K562 (cell line): ENCODE data around the gene MED16. TPM values are rescaled to one million over a fixed set of nuclear protein-coding genes. Genes with fewer than 3 reads are reported as not detected.

Experiments
- EP400 ChIP-seq: fragments of 450-650 bp; IDR thresholded peaks from 2 replicates; pipeline ENCODE4 v1.6.1; 2017; ENCODE audit warnings: antibody characterized with exemption, mild to moderate bottlenecking, moderate library complexity
- ERF ChIP-seq: fragments of 450-650 bp; formaldehyde crosslinking; IDR thresholded peaks from 2 replicates; pipeline ENCODE4 v1.4.0; 2020; ENCODE audit warnings: mild to moderate bottlenecking, mixed read lengths
- ESRRB ChIP-seq: fragments of 250-450 bp; sonication (Bioruptor Pico); IDR thresholded peaks from 2 replicates; pipeline ENCODE4 v1.5.0; 2020; ENCODE audit warnings: mild to moderate bottlenecking, moderate library complexity, borderline replicate concordance
- GABPB2 ChIP-seq: fragments of 250-450 bp; sonication (Bioruptor Pico); conservative IDR thresholded peaks from 2 replicates; pipeline ENCODE4 v1.5.1; 2021; ENCODE audit warnings: mild to moderate bottlenecking
- HMGXB4 ChIP-seq: sonication (generic); formaldehyde crosslinking; IDR thresholded peaks from 2 replicates; pipeline ENCODE4 v1.8.1; 2023; ENCODE audit warnings: mild to moderate bottlenecking, missing genetic modification reagents
- MAX ChIP-seq: sonication (generic); formaldehyde crosslinking; IDR thresholded peaks from 2 replicates; pipeline ENCODE4 v1.9.0; 2022; ENCODE audit warnings: mild to moderate bottlenecking, missing genetic modification reagents
- MAZ ChIP-seq, 2 experiments: fragments of 450-650 bp in 1 of 2; sonication (generic) in 1 of 2; formaldehyde crosslinking; IDR thresholded peaks in 1 of 2; conservative IDR thresholded peaks in 1 of 2; 2 replicates each; pipeline versions ENCODE4 v1.4.0 to v1.5.0; 2020; ENCODE audit warnings: mild to moderate bottlenecking in 1 of 2, missing genetic modification reagents in 1 of 2
- PCBP2 ChIP-seq: fragments of 200-400 bp; formaldehyde crosslinking; IDR thresholded peaks from 2 replicates; pipeline ENCODE4 v1.6.1; 2018; ENCODE audit warnings: low read length, low read depth, mild to moderate bottlenecking, moderate library complexity; ENCODE audit not compliant: poor library complexity, severe bottlenecking
- POLR2A ChIP-seq: fragments of 450-650 bp; conservative IDR thresholded peaks from 2 replicates; pipeline ENCODE4 v1.6.1; 2016
- RCOR1 ChIP-seq, 2 experiments: IDR thresholded peaks; 2 replicates each; pipeline ENCODE4 v1.6.1; 2012; ENCODE audit warnings: low read depth in 2 of 2, low read length in 2 of 2, borderline replicate concordance in 1 of 2, improper control_type of control experiment in 1 of 2
- SAP30 ChIP-seq: fragments of 200-600 bp; sonication (generic); IDR thresholded peaks from 2 replicates; pipeline ENCODE4 v1.6.1; 2012; ENCODE audit warnings: borderline replicate concordance, low read depth, mild to moderate bottlenecking, moderate library complexity, low read length, control low read depth, inconsistent platforms; ENCODE audit not compliant: insufficient read depth, poor library complexity, severe bottlenecking
- SIRT6 ChIP-seq: IDR thresholded peaks from one replicate; pipeline ENCODE4 v1.6.1; 2012; ENCODE audit warnings: low read depth, mild to moderate bottlenecking, control low read depth, inconsistent platforms, low read length, moderate library complexity
- SIX5 ChIP-seq, 2 experiments: IDR thresholded peaks; 2 replicates each; pipeline ENCODE4 v1.6.1; 2011; ENCODE audit warnings: low read length in 2 of 2, borderline replicate concordance in 1 of 2, low read depth in 1 of 2, mild to moderate bottlenecking in 1 of 2, moderate library complexity in 1 of 2; ENCODE audit not compliant: insufficient read depth in 1 of 2
- SNAPC5 ChIP-seq: fragments of 250-450 bp; sonication (Bioruptor Pico); IDR thresholded peaks from 2 replicates; pipeline ENCODE4 v1.8.0; 2021; ENCODE audit warnings: moderate library complexity, mild to moderate bottlenecking, inconsistent platforms
- ZBTB7A ChIP-seq: IDR thresholded peaks from 2 replicates; pipeline ENCODE4 v1.6.1; 2011; ENCODE audit warnings: low read depth, mild to moderate bottlenecking, low read length, moderate library complexity, borderline replicate concordance; ENCODE audit not compliant: control insufficient read depth
- ZNF121 ChIP-seq: sonication (generic); formaldehyde crosslinking; conservative IDR thresholded peaks from 2 replicates; pipeline ENCODE4 v1.8.0; 2022; ENCODE audit warnings: missing genetic modification reagents
- ZNF407 ChIP-seq: fragments of 450-650 bp; IDR thresholded peaks from 2 replicates; pipeline ENCODE4 v1.6.1; 2016; ENCODE audit warnings: low read depth
- polyA plus RNA-seq, 8 experiments: library from polyadenylated mRNA; depleted of rRNA in 4 of 8; stranded (reverse) in 5 of 8; unstranded in 3 of 8; fragments of >200 nt; fragmentation: Nextera tagmentation in 2 of 8; fragmentation: Illumina TruSeq in 1 of 8; extraction: Ambion mirVana in 2 of 8; extraction: Trizol in 1 of 8; gene quantifications; 2 replicates each; pipeline versions ENCODE4 v1.2.1 to v1.2.3, GENCODE V29; 2011 to 2014; ENCODE audit warnings: inconsistent platforms in 1 of 8, missing spikeins in 1 of 8
- total RNA-seq, 7 experiments: library from RNA; depleted of rRNA in 6 of 7; stranded (reverse); fragments of >200 nt in 6 of 7; fragmentation: Illumina TruSeq in 2 of 7; extraction: Trizol in 2 of 7; gene quantifications; 2 replicates each; pipeline versions ENCODE4 v1.2.1 to v1.2.3, GENCODE V29; 2011 to 2021; ENCODE audit warnings: low replicate concordance in 1 of 7

Gene MED16
- total and polyA plus RNA-seq, 9 of the 15 experiments (the other 6 are each of a cell fraction or from before 2014, with no cell fraction given): 0.89 to 59.9 (median 8.6) TPM

GRCh38 chr19:916645-917322 is 23.8 kb upstream of the MED16 start (continued):
- TF ChIP-seq RCOR1 (IDR thresholded peaks at IDR 0.05; ENCODE audit: borderline replicate concordance in 1 of 2, low read depth in 2 of 2, low read length in 2 of 2) (no peak), SAP30 (peak; percentile 51), SNAPC5 (no peak), EP400 (peak; percentile 37; the same call in 1 of the 2 replicates), ZBTB7A (peak; percentile 88; the same call in 1 of the 2 replicates), ZNF121 (no peak), SIX5 (IDR thresholded peaks at IDR 0.05; ENCODE audit: borderline replicate concordance in 1 of 2, insufficient read depth in 1 of 2, low read depth in 1 of 2, low read length in 2 of 2) (no peak), ZNF407 (no peak), SIRT6 (no peak), ESRRB (no peak), ERF (CRISPR knock-in tag) (no peak), MAZ (CRISPR knock-in tag; conservative IDR thresholded peaks at IDR 0.05 in 1 of 2, IDR thresholded peaks at IDR 0.05 in 1 of 2) (peak; percentile 63 to 83; a peak in 3 of 4 replicates), MAX (CRISPR knock-in tag) (0 out of 2 replicates have a peak, but pooled peaks have one; percentile 7), GABPB2 (CRISPR knock-in tag) (no peak), PCBP2 (no peak), POLR2A (peak; percentile 66), HMGXB4 (CRISPR knock-in tag) (no peak)
